Adrenal gland (tissue), 12 donors: ENCODE measurements around the gene TGFA. TPM values are rescaled to one million over a fixed set of nuclear protein-coding genes. Genes with fewer than 3 reads are reported as not detected.

ENCODE experiments used
- DNase-seq, 7 donors: peaks; one replicate each; pipeline ENCODE4 v3.0.0-alpha.2; 2019 to 2020
- H3K27ac ChIP-seq, 5 donors: fragments of 200-600 bp; sonication (generic) in 4 of 5; 1 replicate in 3 of 5; 2 replicates in 2 of 5; pipeline versions ENCODE4 v1.5.1 to v1.8.0; 2016 to 2020; ENCODE audit warnings: mild to moderate bottlenecking in 1 of 5
- H3K27me3 ChIP-seq: fragments of 200-600 bp; 2 replicates; pipeline ENCODE4 v1.8.0; 2021
- H3K36me3 ChIP-seq, 2 donors: fragments of 200-600 bp; replicated peaks in 1 of 2; 1 replicate in 1 of 2; 2 replicates in 1 of 2; pipeline versions ENCODE4 v1.5.1 to v1.8.0; 2018 to 2022
- H3K4me1 ChIP-seq, 2 donors: fragments of 200-600 bp; replicated peaks in 1 of 2; 1 replicate in 1 of 2; 2 replicates in 1 of 2; pipeline versions ENCODE4 v1.5.1 to v1.8.0; 2018 to 2021
- H3K4me3 ChIP-seq, 4 donors: fragments of 200-600 bp; sonication (generic) in 3 of 4; one replicate each; pipeline ENCODE4 v1.5.1; 2016 to 2018
- H3K9me3 ChIP-seq, 3 donors: fragments of 200-600 bp; sonication (generic) in 1 of 3; replicated peaks in 1 of 3; 1 replicate in 2 of 3; 2 replicates in 1 of 3; pipeline versions ENCODE4 v1.5.1 to v1.8.0; 2016 to 2021
- POLR2A ChIP-seq, 2 donors: fragments of 450-650 bp; IDR thresholded peaks; one replicate each; pipeline ENCODE4 v1.6.1; 2017; ENCODE audit warnings: antibody characterized with exemption in 2 of 2, mild to moderate bottlenecking in 2 of 2, moderate library complexity in 1 of 2
- WGBS, 4 donors: extraction: QIAGEN DNeasy Blood & Tissue Kit in 2 of 4; methylation state at CpG; one replicate each; pipeline versions ENCODE4 v1.1.5 to v1.1.7; 2013 to 2017; 5-methylcytosine and 5-hydroxymethylcytosine counted together
- intact Hi-C, 2 donors: fragments of 100-400 bp; cut with DNase I; formaldehyde crosslinking; loops; one replicate each; pipeline versions ENCODE4 v1.14.1 to v1.15.0; 2022 to 2023
- polyA plus RNA-seq, 3 donors: library from polyadenylated mRNA; stranded (reverse); fragments of 200-250 nt in 2 of 3; fragments of 350-450 nt in 1 of 3; fragmentation: Illumina TruSeq in 1 of 3; extraction: RNeasy Lipid Tissue Mini Kit (QIAGEN cat#74804) in 1 of 3; gene quantifications; one replicate each; pipeline ENCODE4 v1.2.3, GENCODE V29; 2013 to 2014
- total RNA-seq, 9 donors: library from RNA; depleted of rRNA in 4 of 9; stranded (reverse); fragments of >200 nt in 4 of 9; fragments of 120-200 nt in 1 of 9; fragmentation: NEBNext Ultra II Directional in 1 of 9; extraction: Animal tissue kit (Norgen Biotek cat#: 25700) in 1 of 9; gene quantifications; one replicate each; pipeline versions ENCODE4 v1.1.0 to v1.2.4, GENCODE V29; 2013 to 2023
- TF ChIP-seq, protein P1 (sequence below), 6 experiments: fragments of 450-650 bp in 4 of 6; fragments of 200-600 bp in 2 of 6; sonication (generic) in 1 of 6; IDR thresholded peaks; 1 replicate in 5 of 6; 2 replicates in 1 of 6; pipeline versions ENCODE4 v1.5.1 to v1.8.0; 2016 to 2021; ENCODE audit warnings: antibody characterized with exemption in 6 of 6, mild to moderate bottlenecking in 2 of 6, moderate library complexity in 1 of 6
- donor health status: healthy with polysubstance abuse.
- donor health status: Bipolar disorder and iron deficiency.
- donor health status: DM: yes; HTN: yes; CAD: no.
- donor health status: DM: no; HTN: no; CAD: no.
- donor health status: DM: no; HTN: no; CAD: no.
- donor health status: DM: yes; HTN: yes; CAD: no.

TGFA gene
- total and polyA plus RNA-seq, 12 donors = 0.11 to 8.2 (median 0.75) TPM

DNA sequence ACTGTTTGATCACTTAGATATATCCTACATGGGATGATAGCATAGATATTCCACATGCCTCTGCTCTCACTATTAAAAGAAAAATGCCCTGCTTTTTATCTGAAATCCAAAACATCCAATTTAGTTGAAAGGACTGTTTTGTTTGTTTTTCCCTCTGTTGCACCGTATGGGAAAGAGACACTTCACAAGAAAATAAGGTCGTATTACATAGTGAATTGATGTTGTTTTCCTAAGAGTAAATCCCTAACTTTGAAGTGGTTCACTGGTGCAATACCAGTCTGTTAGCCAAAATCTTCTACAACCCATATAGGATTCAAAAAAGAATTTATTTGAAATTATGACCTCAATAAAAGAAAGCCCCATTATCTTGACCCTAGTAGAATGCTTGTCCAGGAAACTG lies 18.1 kb downstream of the TGFA start:
- H3K4me3 ChIP-seq = no peak overlapping the region
- H3K36me3 ChIP-seq = no peaks in the 10 kb centered on the region
- no peak overlapping the region for H3K27ac ChIP-seq
- 33 to 73% (median 42%) methylated on average over 2 of the region's 2 CpGs for WGBS, 4 donors
- peaks cover 0 to 4% (median 0%) of the 10 kb centered on the region in 3 donors for H3K9me3 ChIP-seq
- DNase-seq = no peak
- no peaks in the 10 kb centered on the region for H3K27me3 ChIP-seq
- TF ChIP-seq, protein P1, sequence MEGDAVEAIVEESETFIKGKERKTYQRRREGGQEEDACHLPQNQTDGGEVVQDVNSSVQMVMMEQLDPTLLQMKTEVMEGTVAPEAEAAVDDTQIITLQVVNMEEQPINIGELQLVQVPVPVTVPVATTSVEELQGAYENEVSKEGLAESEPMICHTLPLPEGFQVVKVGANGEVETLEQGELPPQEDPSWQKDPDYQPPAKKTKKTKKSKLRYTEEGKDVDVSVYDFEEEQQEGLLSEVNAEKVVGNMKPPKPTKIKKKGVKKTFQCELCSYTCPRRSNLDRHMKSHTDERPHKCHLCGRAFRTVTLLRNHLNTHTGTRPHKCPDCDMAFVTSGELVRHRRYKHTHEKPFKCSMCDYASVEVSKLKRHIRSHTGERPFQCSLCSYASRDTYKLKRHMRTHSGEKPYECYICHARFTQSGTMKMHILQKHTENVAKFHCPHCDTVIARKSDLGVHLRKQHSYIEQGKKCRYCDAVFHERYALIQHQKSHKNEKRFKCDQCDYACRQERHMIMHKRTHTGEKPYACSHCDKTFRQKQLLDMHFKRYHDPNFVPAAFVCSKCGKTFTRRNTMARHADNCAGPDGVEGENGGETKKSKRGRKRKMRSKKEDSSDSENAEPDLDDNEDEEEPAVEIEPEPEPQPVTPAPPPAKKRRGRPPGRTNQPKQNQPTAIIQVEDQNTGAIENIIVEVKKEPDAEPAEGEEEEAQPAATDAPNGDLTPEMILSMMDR (IDR thresholded peaks at IDR 0.05) = no peak
- no peak for TF ChIP-seq POLR2A (IDR thresholded peaks at IDR 0.05)
- intact Hi-C loops = no loop called here
- no peaks in the 10 kb centered on the region for H3K4me1 ChIP-seq

DNA sequence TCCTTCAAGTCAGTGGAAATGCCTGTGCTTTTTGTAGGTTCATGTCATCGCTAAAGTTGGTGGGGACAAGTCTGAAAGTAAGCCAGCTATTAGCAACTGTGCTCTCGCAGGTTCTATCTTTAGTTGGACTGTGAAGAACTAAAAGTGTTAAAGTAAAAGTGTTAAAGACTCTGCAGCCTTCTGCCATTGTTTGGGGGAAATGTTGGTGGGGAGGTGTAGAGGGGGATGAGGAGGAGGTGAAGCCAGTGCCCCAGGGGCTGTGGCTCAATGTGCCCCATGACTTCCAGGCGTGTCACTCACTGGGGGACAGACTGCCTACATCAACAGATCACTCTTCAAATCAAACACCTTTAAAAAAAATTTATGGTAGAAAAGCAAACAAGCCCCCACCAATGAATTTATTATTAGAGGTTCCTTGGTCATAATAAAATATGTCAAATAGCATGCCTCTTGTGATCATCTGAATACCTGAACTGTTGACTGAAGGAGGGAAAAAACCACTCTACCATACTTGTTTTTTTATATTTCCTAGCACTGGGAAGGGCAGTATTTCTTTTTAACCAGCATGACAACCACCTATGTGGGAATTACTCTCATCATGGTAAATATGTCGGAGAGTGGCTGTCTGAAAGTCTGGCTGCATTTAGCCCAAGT lies 19.3 kb downstream of the TGFA start:
- 62 to 85% (median 72%) methylated on average over 4 of the region's 4 CpGs for WGBS, 4 donors
- Histone ChIP-seq H3K27ac (no peak overlapping the region), H3K4me3 (no peak overlapping the region), H3K27me3 (no peaks in the 10 kb centered on the region), H3K36me3 (no peaks in the 10 kb centered on the region), H3K9me3 (peaks cover 0 to 4% (median 0%) of the 10 kb centered on the region in 3 donors), H3K4me1 (no peaks in the 10 kb centered on the region)
- intact Hi-C loops = no loop called here
- TF ChIP-seq, protein P1 (IDR thresholded peaks at IDR 0.05) = no peak
- TF ChIP-seq POLR2A (IDR thresholded peaks at IDR 0.05) = no peak
- DNase-seq = no peak

- Histone ChIP-seq H3K36me3 (no peaks in the 10 kb centered on the region), H3K27me3 (no peaks in the 10 kb centered on the region), H3K27ac (no peak overlapping the region), H3K4me3 (no peak overlapping the region), H3K4me1 (no peaks in the 10 kb centered on the region), H3K9me3 (no peaks in the 10 kb centered on the region)
- TF ChIP-seq, protein P1 (IDR thresholded peaks at IDR 0.05) = no peak
- TF ChIP-seq POLR2A (IDR thresholded peaks at IDR 0.05) = no peak
- no peak for DNase-seq
- WGBS, 4 donors = 63 to 83% (median 74%) methylated on average over 7 of the region's 7 CpGs
- intact Hi-C loops = no loop called here
Observed at GRCh38 chr2:70532244-70532935, 21.2 kb downstream of the TGFA start.

- intact Hi-C loops = no loop called here
- no peaks in the 10 kb centered on the region for H3K36me3 ChIP-seq
- no peak overlapping the region for H3K27ac ChIP-seq
- 39 to 77% (median 73%) methylated on average over 3 of the region's 3 CpGs for WGBS, 4 donors
- TF ChIP-seq POLR2A (IDR thresholded peaks at IDR 0.05) = no peak
- TF ChIP-seq, protein P1 (IDR thresholded peaks at IDR 0.05) = no peak
- no peaks in the 10 kb centered on the region for H3K27me3 ChIP-seq
- no peak for DNase-seq
- H3K9me3 ChIP-seq = no peaks in the 10 kb centered on the region
- no peak overlapping the region for H3K4me3 ChIP-seq
- no peaks in the 10 kb centered on the region for H3K4me1 ChIP-seq
Observed at GRCh38 chr2:70531419-70532086, 22.1 kb downstream of the TGFA start.
